Fibroblast of pulmonary artery (primary cell): ENCODE measurements around the gene CD247.

Source experiments
- DNase-seq: peaks from one replicate; pipeline ENCODE4 v3.0.0-alpha.2; 2010; ENCODE audit warnings: low read depth
- H3K4me3 ChIP-seq: replicated peaks from 2 replicates; pipeline ENCODE4 v1.5.1; 2011; ENCODE audit warnings: low read depth, mild to moderate bottlenecking, control low read depth, low read length, moderate library complexity
- CTCF ChIP-seq: IDR thresholded peaks from 2 replicates; pipeline ENCODE4 v1.5.1; 2011; ENCODE audit warnings: mild to moderate bottlenecking, control low read depth, low read length, inconsistent platforms; ENCODE audit errors: missing control alignments

CD247 gene

GRCh38 chr1:167541610-167542009, 23.3 kb upstream of the CD247 start:
- no peak for TF ChIP-seq CTCF
- DNase-seq = peak; percentile 56
- H3K4me3 ChIP-seq = no peak overlapping the region

- no peak overlapping the region for H3K4me3 ChIP-seq
- peak; percentile 28 for DNase-seq
- TF ChIP-seq CTCF = no peak
Measured at GRCh38 chr1:167541003-167541402, 22.7 kb upstream of the CD247 start.

GRCh38 chr1:167538657-167539056, 20.3 kb upstream of the CD247 start:
- no peak overlapping the region for H3K4me3 ChIP-seq
- TF ChIP-seq CTCF = peak; percentile 6
- peak; percentile 9 for DNase-seq

GRCh38 chr1:167533851-167534300, 15.5 kb upstream of the CD247 start:
- peak; percentile 75 for DNase-seq
- peak; percentile 90 for TF ChIP-seq CTCF
- no peak overlapping the region for H3K4me3 ChIP-seq

- no peak for TF ChIP-seq CTCF
- no peak for DNase-seq
- H3K4me3 ChIP-seq = no peak overlapping the region
Measured at GRCh38 chr1:167532964-167533824, 14.9 kb upstream of the CD247 start.

GRCh38 chr1:167532375-167532774, 14.0 kb upstream of the CD247 start:
- no peak for TF ChIP-seq CTCF
- DNase-seq = peak; percentile 20
- no peak overlapping the region for H3K4me3 ChIP-seq
